Measurements from ENCODE around the gene THAP11. TPM values are rescaled to one million over a fixed set of nuclear protein-coding genes. Genes with fewer than 3 reads are reported as not detected.

Gene THAP11
- total RNA-seq, 2 experiments from 2014 or later = 19.9 to 20.6 TPM

- Mint-ChIP-seq H3K4me1 (ENCODE audit: low read depth) (peaks cover 5% of the 10 kb centered on the region), H3K27me3 (ENCODE audit: low read depth) (no peaks in the 10 kb centered on the region), H3K9me3 (no peaks in the 10 kb centered on the region), H3K4me3 (no peak overlapping the region), H3K36me3 (ENCODE audit: low read depth) (peaks cover 21% of the 10 kb centered on the region), H3K27ac (no peak overlapping the region)
- no peak for DNase-seq
- intact Hi-C loops (cut with micrococcal nuclease) = no loop called here
- CTCF ChIA-PET = no interaction called here
Observed at GRCh38 chr16:67880584-67880983, 38.5 kb downstream of the THAP11 start.

GRCh38 chr16:67881621-67882161 is 39.6 kb downstream of the THAP11 start:
- H3K4me3 Mint-ChIP-seq = no peak overlapping the region
- DNase-seq = no peak
- no peak overlapping the region for H3K27ac Mint-ChIP-seq
- peaks cover 21% of the 10 kb centered on the region for H3K36me3 Mint-ChIP-seq (ENCODE audit: low read depth)
- no peaks in the 10 kb centered on the region for H3K9me3 Mint-ChIP-seq
- no peaks in the 10 kb centered on the region for H3K4me1 Mint-ChIP-seq (ENCODE audit: low read depth)
- no peaks in the 10 kb centered on the region for H3K27me3 Mint-ChIP-seq (ENCODE audit: low read depth)
- intact Hi-C loops (cut with micrococcal nuclease) = loop anchor here (2.0 kb wide), 2 partner anchors 37 to 183 kb away; no protein-coding TSS in a partner anchor
- CTCF ChIA-PET = interaction anchor here (1.0 to 3.4 kb wide), 6 partner anchors 8 to 160 kb away, joined by 3 to 25 read pairs (median 5); partner anchors contain the start of genes CTRL and EDC4

GRCh38 chr16:67882374-67883145 is 40.4 kb downstream of the THAP11 start:
- Mint-ChIP-seq H3K27ac (no peak overlapping the region), H3K36me3 (ENCODE audit: low read depth) (peaks cover 21% of the 10 kb centered on the region)

GRCh38 chr16:67883146-67883871 is 41.2 kb downstream of the THAP11 start:
- H3K27me3 Mint-ChIP-seq (ENCODE audit: low read depth) = no peaks in the 10 kb centered on the region
- H3K36me3 Mint-ChIP-seq (ENCODE audit: low read depth) = peaks cover 20% of the 10 kb centered on the region
- H3K27ac Mint-ChIP-seq = no peak overlapping the region
- DNase-seq = no peak
- H3K9me3 Mint-ChIP-seq = no peaks in the 10 kb centered on the region
- no peak overlapping the region for H3K4me3 Mint-ChIP-seq
- H3K4me1 Mint-ChIP-seq (ENCODE audit: low read depth) = no peaks in the 10 kb centered on the region
- intact Hi-C loops (cut with micrococcal nuclease) = loop anchor here (1.0 to 2.0 kb wide), 3 partner anchors 35 to 181 kb away; no protein-coding TSS in a partner anchor
- CTCF ChIA-PET = interaction anchor here (0.6 to 4.1 kb wide), 44 partner anchors 8 to 345 kb away, joined by 3 to 25 read pairs (median 4); partner anchors contain the start of genes CTRL, EDC4, PSKH1 and PSMB10

More at GRCh38 chr16:67882374-67883145, 40.4 kb downstream of the THAP11 start:
- H3K4me3 Mint-ChIP-seq = no peak overlapping the region
- no peaks in the 10 kb centered on the region for H3K9me3 Mint-ChIP-seq
- intact Hi-C loops (cut with micrococcal nuclease) = loop anchor here (1.0 to 2.0 kb wide), 3 partner anchors 36 to 182 kb away; no protein-coding TSS in a partner anchor
- no peaks in the 10 kb centered on the region for H3K4me1 Mint-ChIP-seq (ENCODE audit: low read depth)
- no peak for DNase-seq
- CTCF ChIA-PET = interaction anchor here (1.0 to 4.1 kb wide), 21 partner anchors 9 to 163 kb away, joined by 3 to 25 read pairs (median 6); partner anchors contain the start of genes CTRL, EDC4 and PSMB10
- H3K27me3 Mint-ChIP-seq (ENCODE audit: low read depth) = no peaks in the 10 kb centered on the region

GRCh38 chr16:67883872-67884261 is 41.7 kb downstream of the THAP11 start:
- Mint-ChIP-seq H3K27me3 (ENCODE audit: low read depth) (no peaks in the 10 kb centered on the region), H3K27ac (no peak overlapping the region), H3K4me1 (ENCODE audit: low read depth) (no peaks in the 10 kb centered on the region), H3K9me3 (no peaks in the 10 kb centered on the region), H3K4me3 (no peak overlapping the region), H3K36me3 (ENCODE audit: low read depth) (peaks cover 18% of the 10 kb centered on the region)
- peak; percentile 76 for DNase-seq
- CTCF ChIA-PET = interaction anchor here (0.5 to 4.1 kb wide), 44 partner anchors 9 to 345 kb away, joined by 3 to 25 read pairs (median 5); partner anchors contain the start of genes CTRL, EDC4, PSKH1 and PSMB10
- intact Hi-C loops (cut with micrococcal nuclease) = loop anchor here (1.0 to 2.0 kb wide), 3 partner anchors 35 to 181 kb away; no protein-coding TSS in a partner anchor

GRCh38 chr16:67884684-67885083 is 42.6 kb downstream of the THAP11 start, which contains the start of gene NRN1L:
Gene NRN1L, plus strand, starts transcription at chr16:67884885. Its CDS starts 19 bp downstream, at chr16:67884904.
- H3K27me3 Mint-ChIP-seq (ENCODE audit: low read depth) = no peaks in the 10 kb centered on the region
- no peaks in the 10 kb centered on the region for H3K9me3 Mint-ChIP-seq
- peaks cover 18% of the 10 kb centered on the region for H3K36me3 Mint-ChIP-seq (ENCODE audit: low read depth)
- H3K4me1 Mint-ChIP-seq (ENCODE audit: low read depth) = no peaks in the 10 kb centered on the region
- H3K4me3 Mint-ChIP-seq = no peak within 1 kb of the TSS
- no peak for DNase-seq
- intact Hi-C loops (cut with micrococcal nuclease) = no loop called here
- H3K27ac Mint-ChIP-seq = no peak within 1 kb of the TSS
- CTCF ChIA-PET = interaction anchor here (0.7 to 4.1 kb wide), 25 partner anchors 8 to 344 kb away, joined by 3 to 25 read pairs (median 6); partner anchors contain the start of genes CTRL, EDC4 and PSKH1

GRCh38 chr16:67885545-67885944 is 43.4 kb downstream of the THAP11 start:
- Mint-ChIP-seq H3K27ac (no peak overlapping the region), H3K4me1 (ENCODE audit: low read depth) (no peaks in the 10 kb centered on the region), H3K36me3 (ENCODE audit: low read depth) (peaks cover 14% of the 10 kb centered on the region), H3K27me3 (ENCODE audit: low read depth) (no peaks in the 10 kb centered on the region), H3K9me3 (no peaks in the 10 kb centered on the region), H3K4me3 (no peak overlapping the region)
- intact Hi-C loops (cut with micrococcal nuclease) = no loop called here
- CTCF ChIA-PET = interaction anchor here (1.0 to 4.1 kb wide), 5 partner anchors 12 to 46 kb away, joined by 3 to 25 read pairs (median 5); partner anchors contain the start of genes CTRL and EDC4
- DNase-seq = no peak

GRCh38 chr16:67885976-67886375 is 43.9 kb downstream of the THAP11 start:
- Mint-ChIP-seq H3K36me3 (ENCODE audit: low read depth) (peaks cover 14% of the 10 kb centered on the region), H3K27ac (no peak overlapping the region), H3K4me3 (no peak overlapping the region), H3K4me1 (ENCODE audit: low read depth) (no peaks in the 10 kb centered on the region), H3K27me3 (ENCODE audit: low read depth) (no peaks in the 10 kb centered on the region), H3K9me3 (no peaks in the 10 kb centered on the region)
- no peak for DNase-seq
- CTCF ChIA-PET = interaction anchor here (0.6 to 4.1 kb wide), 6 partner anchors 13 to 45 kb away, joined by 3 to 25 read pairs (median 4); partner anchors contain the start of genes CTRL and EDC4
- intact Hi-C loops (cut with micrococcal nuclease) = no loop called here

- DNase-seq = no peak
- no peak overlapping the region for H3K27ac Mint-ChIP-seq
- H3K4me3 Mint-ChIP-seq = no peak overlapping the region
- no peaks in the 10 kb centered on the region for H3K9me3 Mint-ChIP-seq
- no peaks in the 10 kb centered on the region for H3K4me1 Mint-ChIP-seq (ENCODE audit: low read depth)
- CTCF ChIA-PET = interaction anchor here (0.6 to 4.1 kb wide), 6 partner anchors 13 to 97 kb away, joined by 3 to 25 read pairs (median 4); partner anchors contain the start of gene EDC4
- intact Hi-C loops (cut with micrococcal nuclease) = no loop called here
- no peaks in the 10 kb centered on the region for H3K27me3 Mint-ChIP-seq (ENCODE audit: low read depth)
- H3K36me3 Mint-ChIP-seq (ENCODE audit: low read depth) = peaks cover 14% of the 10 kb centered on the region
Observed at GRCh38 chr16:67886387-67886786, 44.3 kb downstream of the THAP11 start.

GRCh38 chr16:67888331-67888730 is 46.2 kb downstream of the THAP11 start:
- CTCF ChIA-PET = no interaction called here
- H3K27ac Mint-ChIP-seq = no peak overlapping the region
- peaks cover 8% of the 10 kb centered on the region for H3K36me3 Mint-ChIP-seq (ENCODE audit: low read depth)
- DNase-seq = no peak
- intact Hi-C loops (cut with micrococcal nuclease) = no loop called here
- no peak overlapping the region for H3K4me3 Mint-ChIP-seq
- H3K4me1 Mint-ChIP-seq (ENCODE audit: low read depth) = peaks cover 8% of the 10 kb centered on the region
- no peaks in the 10 kb centered on the region for H3K9me3 Mint-ChIP-seq
- H3K27me3 Mint-ChIP-seq (ENCODE audit: low read depth) = no peaks in the 10 kb centered on the region

GRCh38 chr16:67892375-67892774 is 50.3 kb downstream of the THAP11 start:
- peak overlapping the region; percentile 79 for H3K4me3 Mint-ChIP-seq
- intact Hi-C loops (cut with micrococcal nuclease) = loop anchor here (2.0 to 5.0 kb wide), 2 partner anchors 232 to 580 kb away; partner anchors contain the start of genes ACD and PARD6A

More at GRCh38 chr16:67892375-67892774, 50.3 kb downstream of the THAP11 start:
- no peaks in the 10 kb centered on the region for H3K27me3 Mint-ChIP-seq (ENCODE audit: low read depth)
- no peaks in the 10 kb centered on the region for H3K36me3 Mint-ChIP-seq (ENCODE audit: low read depth)
- no peaks in the 10 kb centered on the region for H3K9me3 Mint-ChIP-seq
- no peak for DNase-seq
- peaks cover 36% of the 10 kb centered on the region for H3K4me1 Mint-ChIP-seq (ENCODE audit: low read depth)
- CTCF ChIA-PET = interaction anchor here (0.7 to 1.8 kb wide), 6 partner anchors 8 to 149 kb away, joined by 3 to 9 read pairs (median 4); partner anchors contain the start of gene NRN1L
- H3K27ac Mint-ChIP-seq = peak overlapping the region; percentile 65

Measured in activated naive CD4-positive, alpha-beta T cell treated with anti-CD3 and anti-CD28 coated beads for 36 hours (primary cell).